ENCODE data around the gene TSPEAR.
"Not testable (repeated sequence)": the region's sequence is repeated elsewhere in the genome, so short reads cannot be mapped to it uniquely, and the experiment has no call there.

DNA sequence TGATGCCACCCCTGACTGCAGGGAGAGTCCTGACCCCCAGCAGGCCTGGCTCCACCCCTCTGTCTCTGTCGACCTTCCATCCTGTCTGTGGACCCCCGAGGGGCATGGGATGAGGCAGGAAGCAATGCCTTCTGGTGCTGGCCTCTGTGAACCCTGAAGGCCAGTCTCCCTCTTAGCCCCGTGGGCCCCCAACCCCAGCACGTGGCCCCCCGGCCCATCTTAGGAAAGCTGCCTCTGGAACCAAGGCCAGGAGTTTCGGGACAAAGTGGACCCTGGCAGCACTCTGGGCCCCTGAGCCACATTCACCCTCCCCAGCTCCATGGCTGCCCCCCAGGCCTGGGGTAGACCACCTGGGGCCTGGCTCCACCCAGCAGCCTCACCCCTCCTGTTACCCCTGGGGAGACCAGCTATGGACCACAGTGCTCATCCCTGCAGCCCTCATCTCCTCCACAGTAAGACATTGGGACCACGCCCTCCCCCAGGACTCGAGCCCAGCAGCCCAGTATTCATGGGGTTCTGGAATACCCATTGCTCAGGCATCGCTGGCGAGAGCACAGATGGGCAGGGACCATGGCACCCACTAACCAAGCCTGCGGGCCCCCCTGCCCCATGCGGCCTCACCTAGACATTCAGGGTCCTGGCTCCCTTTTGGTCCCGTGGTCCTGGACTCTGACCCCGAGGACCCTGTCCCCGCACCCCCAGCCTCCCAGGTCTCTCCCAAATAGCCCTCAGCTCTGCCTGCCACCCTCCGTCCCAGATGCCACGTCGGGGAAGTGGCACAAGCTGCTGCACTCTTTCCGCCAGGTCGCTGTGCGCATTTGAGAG lies 72.7 kb downstream of the TSPEAR start:
- TF ChIP-seq, protein P1, sequence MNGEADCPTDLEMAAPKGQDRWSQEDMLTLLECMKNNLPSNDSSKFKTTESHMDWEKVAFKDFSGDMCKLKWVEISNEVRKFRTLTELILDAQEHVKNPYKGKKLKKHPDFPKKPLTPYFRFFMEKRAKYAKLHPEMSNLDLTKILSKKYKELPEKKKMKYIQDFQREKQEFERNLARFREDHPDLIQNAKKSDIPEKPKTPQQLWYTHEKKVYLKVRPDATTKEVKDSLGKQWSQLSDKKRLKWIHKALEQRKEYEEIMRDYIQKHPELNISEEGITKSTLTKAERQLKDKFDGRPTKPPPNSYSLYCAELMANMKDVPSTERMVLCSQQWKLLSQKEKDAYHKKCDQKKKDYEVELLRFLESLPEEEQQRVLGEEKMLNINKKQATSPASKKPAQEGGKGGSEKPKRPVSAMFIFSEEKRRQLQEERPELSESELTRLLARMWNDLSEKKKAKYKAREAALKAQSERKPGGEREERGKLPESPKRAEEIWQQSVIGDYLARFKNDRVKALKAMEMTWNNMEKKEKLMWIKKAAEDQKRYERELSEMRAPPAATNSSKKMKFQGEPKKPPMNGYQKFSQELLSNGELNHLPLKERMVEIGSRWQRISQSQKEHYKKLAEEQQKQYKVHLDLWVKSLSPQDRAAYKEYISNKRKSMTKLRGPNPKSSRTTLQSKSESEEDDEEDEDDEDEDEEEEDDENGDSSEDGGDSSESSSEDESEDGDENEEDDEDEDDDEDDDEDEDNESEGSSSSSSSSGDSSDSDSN (IDR thresholded peaks at IDR 0.05; ENCODE audit: borderline replicate concordance in 1 of 2, low read depth in 2 of 2, low read length in 2 of 2): not testable (repeated sequence)
- TF ChIP-seq KDM4B (IDR thresholded peaks at IDR 0.05; ENCODE audit: borderline replicate concordance in 2 of 2, low read depth in 1 of 2); NFRKB (IDR thresholded peaks at IDR 0.05; ENCODE audit: low read depth); NFE2L1 (tag; IDR thresholded peaks at IDR 0.05; ENCODE audit: borderline replicate concordance, low read depth); RBM34 (IDR thresholded peaks at IDR 0.05; ENCODE audit: borderline replicate concordance, insufficient read depth, low read length); STAT5B (CRISPR knock-in tag; IDR thresholded peaks at IDR 0.05); FOXK2 (conservative IDR thresholded peaks at IDR 0.05 in 1 of 2, IDR thresholded peaks at IDR 0.05 in 1 of 2; ENCODE audit: low read depth in 2 of 2); GATAD2A (IDR thresholded peaks at IDR 0.05); TCF7 (IDR thresholded peaks at IDR 0.05; ENCODE audit: borderline replicate concordance); RBM25 (IDR thresholded peaks at IDR 0.05; ENCODE audit: low read depth, low read length, severe bottlenecking): not testable (repeated sequence)
- TF ChIP-seq, protein P2, sequence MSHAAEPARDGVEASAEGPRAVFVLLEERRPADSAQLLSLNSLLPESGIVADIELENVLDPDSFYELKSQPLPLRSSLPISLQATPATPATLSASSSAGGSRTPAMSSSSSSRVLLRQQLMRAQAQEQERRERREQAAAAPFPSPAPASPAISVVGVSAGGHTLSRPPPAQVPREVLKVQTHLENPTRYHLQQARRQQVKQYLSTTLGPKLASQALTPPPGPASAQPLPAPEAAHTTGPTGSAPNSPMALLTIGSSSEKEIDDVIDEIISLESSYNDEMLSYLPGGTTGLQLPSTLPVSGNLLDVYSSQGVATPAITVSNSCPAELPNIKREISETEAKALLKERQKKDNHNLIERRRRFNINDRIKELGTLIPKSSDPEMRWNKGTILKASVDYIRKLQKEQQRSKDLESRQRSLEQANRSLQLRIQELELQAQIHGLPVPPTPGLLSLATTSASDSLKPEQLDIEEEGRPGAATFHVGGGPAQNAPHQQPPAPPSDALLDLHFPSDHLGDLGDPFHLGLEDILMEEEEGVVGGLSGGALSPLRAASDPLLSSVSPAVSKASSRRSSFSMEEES (CRISPR knock-in tag; IDR thresholded peaks at IDR 0.05): not testable (repeated sequence)
